NOMO-1 (cell line): ENCODE results near the gene ARHGAP4.

Source experiments
- DNase-seq, 2 experiments: peaks; one replicate each; lab custom pipeline; 2025; ENCODE audit not compliant: unreplicated experiment in 2 of 2; lab: John Stamatoyannopoulos, UW

ARHGAP4 gene

DNA sequence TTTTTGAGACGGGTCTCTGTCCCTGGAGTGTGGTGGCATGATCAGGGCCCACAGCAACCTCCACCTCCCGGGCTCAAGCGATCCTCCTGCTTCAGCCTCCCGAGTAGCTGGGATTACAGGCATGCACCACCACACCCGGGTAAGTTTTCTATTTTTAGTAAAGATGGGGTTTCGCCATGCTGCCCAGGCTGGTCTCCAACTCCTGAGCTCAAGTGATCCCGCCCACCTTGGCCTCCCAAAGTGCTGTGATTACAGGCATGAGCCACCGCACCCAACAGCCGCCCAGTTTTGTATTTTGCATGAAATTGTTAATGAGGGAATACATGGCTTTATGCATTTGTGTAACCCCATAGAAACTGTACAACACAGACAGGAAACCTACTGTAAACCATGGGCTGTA lies 2.8 kb upstream of the ARHGAP4 start:
- no peak for DNase-seq

DNA sequence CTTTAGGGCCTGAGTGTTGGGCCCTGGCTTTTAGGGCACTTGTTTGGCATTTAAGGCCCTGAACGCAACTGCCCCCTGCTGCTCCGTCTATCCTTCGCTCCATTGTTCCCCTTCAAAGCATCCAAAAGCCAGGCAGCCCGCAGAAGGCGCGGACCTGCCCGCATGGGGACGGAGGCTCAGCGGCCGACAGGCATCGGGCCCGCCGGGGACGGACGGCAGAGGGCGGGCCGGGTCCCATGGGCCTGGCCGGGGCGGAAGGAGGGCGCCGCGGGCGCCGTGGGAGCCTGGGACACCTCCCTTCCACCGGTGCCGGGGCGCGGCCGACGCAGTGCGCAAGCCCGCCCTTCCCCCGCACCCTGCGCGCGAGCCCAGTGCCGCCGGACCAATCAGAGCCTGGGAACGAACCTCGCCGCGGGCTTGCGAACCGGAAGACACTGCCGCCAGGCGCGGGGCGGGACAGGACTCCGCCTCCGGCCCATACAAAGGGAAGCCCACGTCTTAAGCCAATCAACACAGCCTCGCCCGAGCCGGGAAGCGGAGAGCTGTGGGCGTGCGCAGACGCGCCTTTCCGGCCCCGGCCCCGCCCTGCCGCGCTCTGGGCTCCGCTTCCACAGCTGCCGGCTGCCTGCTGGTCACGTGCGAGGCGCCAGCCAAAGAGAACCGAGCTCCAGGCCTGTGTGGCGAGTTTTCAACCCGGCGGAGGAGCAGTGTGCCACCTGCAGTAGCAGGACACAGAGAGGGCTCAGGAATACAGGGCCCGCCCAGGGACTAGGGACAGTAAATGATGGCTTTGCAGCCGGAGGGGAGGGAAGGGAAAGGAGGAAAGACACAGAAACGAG lies 2.1 kb upstream of the ARHGAP4 start:
- peak; percentile 97 to 99 for DNase-seq

DNA sequence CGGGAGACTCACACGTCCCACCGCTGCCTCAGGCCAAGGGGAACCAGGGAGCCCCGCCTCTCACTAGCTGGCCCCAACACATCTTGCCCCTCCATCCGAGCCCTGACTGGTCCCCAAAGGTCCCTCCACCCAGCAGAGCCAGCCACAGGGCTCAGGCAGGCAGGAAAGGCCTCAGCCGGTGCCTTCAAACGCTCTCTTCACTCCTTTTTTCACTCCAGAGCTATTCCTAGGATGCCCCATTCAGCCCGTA lies 1.5 kb upstream of the ARHGAP4 start:
- no peak for DNase-seq

DNA sequence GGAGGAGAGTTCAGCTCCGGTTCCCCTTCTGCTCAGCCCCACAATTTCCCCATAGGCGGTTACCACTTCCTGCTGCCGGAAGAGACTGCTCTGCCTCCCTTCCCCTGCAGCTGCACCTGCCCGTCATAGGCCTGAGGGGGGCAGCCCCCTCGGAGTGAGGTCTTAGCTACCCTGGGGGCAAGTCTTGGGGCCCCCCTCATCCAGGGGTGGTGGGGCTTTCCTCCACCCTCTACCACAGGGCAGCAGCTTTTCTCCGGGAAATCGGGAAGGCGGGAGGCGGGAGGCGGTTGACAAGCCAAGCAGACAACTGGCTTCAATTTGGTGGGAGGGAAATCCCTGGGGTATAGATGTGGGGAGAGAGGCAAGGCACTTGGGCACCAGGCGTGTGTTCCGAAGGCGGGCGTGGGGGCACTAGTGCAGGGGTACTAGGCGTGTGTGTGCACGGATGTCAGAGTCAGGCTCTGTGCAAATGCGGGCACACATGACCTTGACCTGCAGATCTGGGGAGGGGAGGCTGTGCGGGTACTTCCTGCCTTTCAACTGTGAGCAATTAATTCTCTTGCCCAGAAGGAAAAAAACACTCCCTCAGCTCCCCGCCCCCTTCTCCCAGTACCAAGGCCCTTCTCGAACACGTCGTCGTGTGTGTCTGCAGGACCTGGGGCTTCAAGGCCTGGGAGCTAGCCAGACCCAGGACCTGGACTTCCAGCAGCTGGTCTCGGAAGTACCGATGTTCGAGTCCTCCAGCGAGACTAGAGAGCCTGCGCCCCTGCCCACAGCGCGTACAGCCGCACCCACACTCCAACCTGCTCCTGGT lies 1.0 kb upstream of the ARHGAP4 start:
- peak; percentile 85 to 92 for DNase-seq

DNA sequence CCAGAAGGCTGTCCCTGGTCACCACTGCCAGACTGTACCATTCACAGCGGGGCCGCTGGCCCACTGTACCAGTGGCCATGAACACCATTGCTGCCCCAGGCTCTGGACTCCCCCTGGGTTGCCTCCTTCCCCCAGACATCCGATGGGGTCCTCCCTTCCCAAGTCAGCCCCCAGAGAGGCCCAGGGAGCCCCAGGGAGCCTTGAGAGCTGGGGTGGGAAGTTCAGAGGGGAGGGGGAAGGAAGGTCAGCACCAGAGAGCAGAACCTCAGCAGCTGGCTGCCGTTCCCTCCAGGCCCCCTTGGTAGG lies 441 bp upstream of the ARHGAP4 start:
- peak; percentile 62 to 72 for DNase-seq

DNA sequence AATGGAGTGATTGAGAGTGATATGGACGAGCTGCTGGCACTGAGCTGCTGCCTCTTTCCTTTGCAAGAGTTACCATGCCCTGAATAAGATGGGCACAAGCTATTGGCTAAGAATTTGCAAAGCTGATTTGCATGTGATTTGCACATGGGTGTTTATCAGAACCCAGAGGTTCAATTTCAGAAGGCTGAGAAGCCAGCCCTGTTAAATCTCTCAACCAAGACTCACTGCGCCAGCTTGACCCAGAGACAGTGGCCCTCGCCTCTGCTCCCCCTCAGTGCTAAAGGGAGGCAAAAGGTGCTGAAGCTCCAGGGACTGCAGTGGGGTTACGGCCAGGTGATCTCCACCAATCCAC lies 701 bp downstream of the ARHGAP4 start:
- no peak for DNase-seq

DNA sequence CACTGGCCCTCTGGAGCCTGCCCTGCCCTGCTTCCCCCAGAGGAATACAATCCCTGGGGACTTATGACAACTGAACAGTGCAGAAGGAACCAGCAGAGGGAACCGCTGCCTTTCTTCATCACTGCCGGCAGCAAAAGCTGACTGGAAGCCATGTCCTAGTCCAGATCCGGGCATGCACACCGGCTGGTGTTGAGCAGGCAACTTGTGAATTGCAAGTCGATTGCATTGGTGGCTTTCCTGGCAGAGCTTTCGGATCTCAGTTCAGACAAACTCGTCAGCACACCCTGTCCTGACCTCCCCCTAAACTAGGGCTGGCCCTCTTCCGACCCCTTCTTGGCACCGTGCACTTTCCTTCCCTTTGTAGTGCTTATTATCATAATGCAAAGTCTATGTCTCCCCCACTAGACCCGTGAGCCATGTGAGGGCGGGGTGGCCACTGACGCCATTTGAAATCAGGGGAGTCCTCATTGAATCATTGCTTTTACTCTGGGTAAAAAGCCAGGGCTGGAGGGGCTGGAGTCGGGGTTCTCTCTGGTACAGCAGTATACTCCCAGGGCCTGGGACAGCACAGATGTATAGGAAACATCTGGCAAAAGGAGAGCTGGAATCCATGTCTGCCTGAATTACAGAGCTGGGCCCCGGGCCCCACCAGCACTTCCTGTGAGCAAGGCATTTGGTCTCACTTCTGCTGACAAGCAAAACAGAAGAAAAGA lies 1.8 kb downstream of the ARHGAP4 start:
- peak; percentile 25 to 37 for DNase-seq

DNA sequence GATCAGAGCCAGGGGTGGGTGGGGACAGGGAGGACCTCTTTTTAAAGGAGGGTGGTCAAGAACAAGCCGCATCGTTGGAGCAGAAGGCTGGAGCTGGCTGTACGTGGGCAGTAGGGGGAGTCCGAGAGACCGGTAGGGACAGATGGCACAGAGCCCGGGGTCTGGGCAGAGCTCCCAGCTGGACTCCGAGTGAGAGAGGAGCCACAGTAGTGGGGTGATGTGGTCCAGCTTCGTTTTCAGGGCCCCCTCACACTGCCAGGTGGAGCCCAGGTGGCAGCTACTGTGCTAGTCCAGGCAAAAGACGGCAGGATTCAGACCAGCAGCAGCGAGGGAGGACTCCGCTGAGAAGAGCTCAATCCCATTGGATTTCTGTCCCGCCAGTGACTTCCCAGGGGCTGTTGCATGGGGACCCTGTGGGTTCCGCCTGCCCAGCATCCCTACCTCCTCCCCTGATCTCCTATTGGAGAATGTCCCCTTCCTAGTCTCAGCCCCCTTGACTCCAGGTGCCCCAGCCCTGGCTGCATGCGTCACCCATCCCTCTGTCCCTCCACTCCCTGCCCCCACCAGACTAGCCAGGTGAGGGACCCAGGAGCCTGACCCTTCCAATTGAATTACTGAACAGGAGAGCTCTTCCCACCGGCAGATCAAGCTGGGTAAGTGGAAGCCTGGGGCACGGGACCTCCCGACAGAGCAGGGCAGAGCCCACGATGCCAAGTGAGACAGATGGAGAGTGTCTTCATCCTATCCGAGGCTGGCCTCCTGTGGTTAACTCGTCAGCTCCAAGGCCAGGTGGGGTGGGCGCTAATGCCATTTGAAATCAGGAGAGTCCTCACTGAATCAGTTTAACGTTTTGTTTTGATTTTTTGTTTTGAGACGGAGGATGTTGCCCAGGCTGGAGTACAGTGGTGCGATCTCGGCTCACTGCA lies 2.9 kb downstream of the ARHGAP4 start:
- no peak for DNase-seq

DNA sequence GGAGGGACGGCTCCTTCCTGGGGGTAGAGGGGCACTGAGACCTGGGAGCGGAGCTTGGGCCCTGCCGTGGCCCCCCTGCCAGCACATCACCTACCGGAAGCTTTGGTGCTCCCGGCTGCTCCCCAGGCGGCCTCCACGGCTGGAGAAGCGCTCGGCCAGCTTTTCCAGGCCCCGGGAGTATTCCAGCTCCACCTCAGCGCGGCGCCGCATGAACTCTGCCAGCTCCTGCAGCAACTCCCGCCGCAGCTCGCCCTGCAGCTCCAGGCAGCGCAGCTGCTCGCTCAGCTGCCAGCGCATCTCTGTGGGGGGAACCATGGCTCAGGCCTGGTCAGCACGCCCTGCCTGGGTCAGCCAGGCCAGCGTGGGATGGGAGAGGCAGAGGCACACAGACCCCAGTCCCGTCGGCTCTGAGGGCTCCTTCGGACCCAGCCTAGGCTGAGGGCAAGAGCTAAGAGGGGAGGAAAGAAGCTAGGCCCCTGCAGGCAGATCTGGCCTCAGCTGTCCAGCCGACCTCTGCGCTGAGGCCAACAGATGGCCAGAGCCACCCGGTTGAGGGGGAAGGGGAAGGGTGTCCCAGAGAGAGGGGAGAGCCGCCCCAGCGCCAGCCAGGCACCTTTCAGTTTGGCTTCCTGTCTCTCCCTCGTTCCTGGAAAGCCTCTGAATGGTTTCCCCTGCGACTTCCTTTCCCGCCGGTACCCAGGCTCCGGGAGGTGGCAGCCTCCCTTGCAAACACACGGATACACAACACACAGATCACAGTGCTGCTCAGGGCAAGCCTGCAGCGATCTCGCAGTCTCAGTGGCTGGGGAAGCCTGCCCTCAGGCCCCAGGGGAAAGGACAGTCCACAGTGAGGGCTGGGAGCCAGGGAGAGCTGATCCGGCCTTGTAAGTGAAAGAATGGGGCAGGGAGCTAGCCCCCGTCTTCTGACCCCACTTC lies 4.3 kb downstream of the ARHGAP4 start:
- no peak for DNase-seq

DNA sequence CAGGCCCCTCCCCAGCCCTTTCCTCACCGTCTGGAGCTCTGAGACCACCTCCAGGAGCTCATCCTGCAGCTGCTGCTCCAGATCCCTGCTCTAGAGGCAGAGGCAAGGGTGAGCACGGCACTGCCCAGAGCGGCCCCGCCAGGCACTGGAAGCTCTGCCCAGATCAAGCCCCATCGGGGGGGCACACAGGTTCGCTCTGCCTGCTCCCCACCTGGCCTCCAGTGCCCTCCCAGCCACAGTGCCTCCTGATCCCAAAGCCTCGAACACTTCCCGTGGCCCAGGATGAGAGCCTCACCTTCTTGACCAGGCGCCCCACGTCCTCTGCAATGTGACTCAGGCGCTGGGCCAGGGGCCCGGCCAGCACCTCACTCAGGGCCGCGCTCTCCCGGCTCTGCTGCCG lies 5.0 kb downstream of the ARHGAP4 start:
- DNase-seq, result no peak

DNA sequence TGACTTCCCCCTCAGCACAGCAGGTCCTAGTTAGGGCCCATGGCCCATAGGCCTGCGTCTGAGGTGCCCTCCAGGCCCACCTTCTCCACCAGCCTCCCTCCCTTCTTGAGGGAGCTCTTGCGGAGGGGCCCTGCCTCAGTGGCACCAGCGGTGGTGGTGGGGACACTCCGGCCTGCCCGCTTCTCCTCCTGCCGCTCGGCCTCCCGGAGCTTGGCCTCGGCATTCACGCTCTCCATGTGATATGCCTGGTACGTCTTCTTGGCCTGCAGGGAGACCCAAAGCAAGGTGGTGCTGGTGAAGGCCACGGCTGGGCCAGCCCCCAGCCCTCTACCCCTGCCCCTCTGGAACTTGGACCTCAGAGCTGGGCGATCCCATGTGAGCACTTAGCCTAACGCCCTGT lies 5.5 kb downstream of the ARHGAP4 start:
- DNase-seq, result no peak

DNA sequence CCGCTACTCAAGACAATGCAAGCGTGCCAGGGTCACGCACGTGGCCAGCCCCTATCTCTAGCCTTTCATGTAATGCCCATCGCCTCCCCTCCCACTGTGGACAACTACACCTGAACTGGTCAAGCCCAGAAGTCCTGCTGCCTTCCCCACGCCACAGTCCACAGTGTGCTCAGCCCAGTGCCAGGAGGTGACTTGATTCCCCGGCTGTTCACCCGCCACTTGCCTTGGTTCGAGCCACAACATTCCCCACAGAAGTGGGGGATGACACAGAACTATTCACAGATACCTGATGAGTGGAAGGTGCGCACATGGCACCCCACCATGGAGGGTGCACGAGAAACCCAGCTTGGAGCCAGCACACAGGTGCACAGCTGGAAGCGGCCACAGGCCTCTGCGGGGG lies 6.8 kb downstream of the ARHGAP4 start:
- no peak for DNase-seq

DNA sequence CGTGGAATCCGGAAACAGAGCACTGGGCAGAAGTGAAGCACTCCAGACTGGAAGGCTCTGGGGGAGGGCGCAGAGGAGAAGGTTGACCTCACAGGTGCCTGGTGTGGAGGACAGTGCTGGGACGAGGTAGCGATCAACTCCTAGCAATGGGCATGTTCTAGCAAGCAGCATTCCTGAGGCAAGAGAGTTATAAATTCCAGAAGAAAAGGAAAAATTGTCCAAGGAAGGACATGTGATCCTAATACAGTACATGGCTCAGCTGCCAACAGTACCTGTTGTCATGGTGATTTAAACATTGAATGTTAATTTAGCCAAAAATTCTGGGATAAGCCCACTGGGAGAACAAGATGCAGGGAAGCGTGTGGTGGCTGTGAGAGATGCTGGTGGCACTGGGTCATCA lies 8.2 kb downstream of the ARHGAP4 start:
- DNase-seq, result no peak

DNA sequence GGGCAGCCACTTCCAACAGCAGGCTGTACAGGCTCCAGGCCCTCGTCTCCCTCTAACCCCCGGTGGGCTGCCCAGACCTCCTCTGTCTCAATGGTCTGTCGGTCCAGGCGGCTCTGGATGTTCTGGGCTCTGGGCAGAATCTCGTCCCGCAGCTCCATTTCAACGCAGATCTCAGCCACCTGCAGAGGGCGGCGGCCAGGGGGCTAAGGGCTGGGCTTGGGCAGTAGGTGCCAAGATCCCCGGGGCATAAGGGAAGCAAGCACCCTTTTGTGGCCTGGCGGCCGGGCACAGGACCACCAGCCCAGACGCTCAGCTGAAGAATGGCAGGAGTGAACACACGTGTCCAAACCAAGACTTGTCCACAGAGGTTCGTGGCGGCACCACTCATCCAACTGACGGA lies 12.4 kb downstream of the ARHGAP4 start:
- DNase-seq, result no peak

DNA sequence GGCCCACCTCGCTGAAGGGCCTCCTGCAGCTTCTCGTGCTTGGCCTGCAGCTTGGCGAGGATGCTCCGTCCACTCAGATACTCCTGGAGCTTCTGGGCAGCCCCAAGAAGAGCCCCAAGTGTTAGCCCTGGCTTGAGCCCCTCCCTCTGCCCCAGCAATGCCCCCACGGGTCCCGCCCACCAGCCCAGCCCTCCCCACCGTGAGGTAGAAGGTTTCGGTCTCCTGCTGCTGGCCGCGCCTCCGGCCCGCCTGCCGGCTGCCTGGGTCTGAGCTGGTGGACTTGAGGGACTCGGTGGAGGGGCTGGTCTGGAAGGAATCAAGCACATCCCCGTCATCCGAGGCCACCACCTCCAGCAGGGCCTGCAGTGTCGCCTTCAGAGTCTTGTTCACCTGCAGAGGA lies 12.9 kb downstream of the ARHGAP4 start:
- DNase-seq, result no peak

DNA sequence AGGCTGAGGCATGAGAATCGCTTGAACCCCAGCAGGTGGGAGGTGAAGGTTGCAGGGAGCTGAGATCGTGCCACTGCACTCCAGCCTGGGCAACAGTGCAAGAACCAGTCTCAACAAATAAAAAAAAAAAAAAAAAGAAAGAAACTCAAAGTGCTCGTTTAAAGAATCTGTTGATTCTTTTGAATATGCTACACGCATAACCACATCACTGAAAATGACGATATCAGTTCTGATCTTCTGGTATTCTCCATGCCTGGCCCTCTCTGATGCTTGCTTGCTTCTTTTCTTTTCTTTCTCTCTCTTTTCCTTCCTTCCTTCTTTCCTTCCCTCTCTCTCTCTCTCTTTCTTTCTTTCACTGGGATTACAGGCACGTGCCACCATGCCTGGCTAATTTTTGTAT lies 14.3 kb downstream of the ARHGAP4 start:
- DNase-seq, result no peak

DNA sequence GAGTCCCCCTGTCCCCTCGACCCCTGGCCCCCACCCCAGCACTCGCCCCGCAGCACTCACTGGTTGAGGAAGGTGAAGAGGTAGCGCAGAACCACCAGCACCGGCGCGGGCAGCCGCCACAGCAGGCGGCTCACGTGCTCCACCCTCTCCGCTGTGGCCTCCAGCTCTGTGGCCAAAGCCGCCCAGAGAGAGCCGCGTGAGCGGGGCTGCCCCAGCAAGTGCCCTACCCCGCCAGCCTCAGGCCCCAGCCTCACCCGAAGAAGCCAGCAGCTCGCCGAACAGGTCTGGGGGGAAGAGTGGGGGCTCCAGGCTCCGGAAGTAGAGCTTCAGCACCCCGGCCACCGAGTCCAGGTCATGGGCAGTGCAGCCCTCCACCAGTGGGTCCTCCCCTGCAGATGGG lies 15.6 kb downstream of the ARHGAP4 start:
- DNase-seq, result no peak

DNA sequence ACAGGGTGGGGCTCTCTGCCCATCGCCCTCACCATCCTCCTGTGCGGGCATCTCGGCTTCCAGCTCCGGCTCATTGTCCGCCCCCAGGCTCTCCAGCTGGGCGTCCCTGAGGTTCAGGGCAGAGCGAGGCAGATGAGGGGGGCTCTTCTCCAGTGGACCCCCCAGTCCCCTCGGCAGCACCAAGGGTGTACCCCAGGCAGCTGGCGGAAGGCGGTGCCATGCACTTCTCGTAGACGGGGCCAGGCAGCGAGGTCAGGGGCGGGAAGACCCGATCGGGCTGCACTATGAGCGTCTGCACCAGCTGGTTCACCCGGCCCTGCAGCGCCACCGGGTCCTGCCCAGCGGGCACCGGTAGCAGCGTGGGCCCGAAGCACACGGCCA lies 16.1 kb downstream of the ARHGAP4 start:
- DNase-seq, result no peak

DNA sequence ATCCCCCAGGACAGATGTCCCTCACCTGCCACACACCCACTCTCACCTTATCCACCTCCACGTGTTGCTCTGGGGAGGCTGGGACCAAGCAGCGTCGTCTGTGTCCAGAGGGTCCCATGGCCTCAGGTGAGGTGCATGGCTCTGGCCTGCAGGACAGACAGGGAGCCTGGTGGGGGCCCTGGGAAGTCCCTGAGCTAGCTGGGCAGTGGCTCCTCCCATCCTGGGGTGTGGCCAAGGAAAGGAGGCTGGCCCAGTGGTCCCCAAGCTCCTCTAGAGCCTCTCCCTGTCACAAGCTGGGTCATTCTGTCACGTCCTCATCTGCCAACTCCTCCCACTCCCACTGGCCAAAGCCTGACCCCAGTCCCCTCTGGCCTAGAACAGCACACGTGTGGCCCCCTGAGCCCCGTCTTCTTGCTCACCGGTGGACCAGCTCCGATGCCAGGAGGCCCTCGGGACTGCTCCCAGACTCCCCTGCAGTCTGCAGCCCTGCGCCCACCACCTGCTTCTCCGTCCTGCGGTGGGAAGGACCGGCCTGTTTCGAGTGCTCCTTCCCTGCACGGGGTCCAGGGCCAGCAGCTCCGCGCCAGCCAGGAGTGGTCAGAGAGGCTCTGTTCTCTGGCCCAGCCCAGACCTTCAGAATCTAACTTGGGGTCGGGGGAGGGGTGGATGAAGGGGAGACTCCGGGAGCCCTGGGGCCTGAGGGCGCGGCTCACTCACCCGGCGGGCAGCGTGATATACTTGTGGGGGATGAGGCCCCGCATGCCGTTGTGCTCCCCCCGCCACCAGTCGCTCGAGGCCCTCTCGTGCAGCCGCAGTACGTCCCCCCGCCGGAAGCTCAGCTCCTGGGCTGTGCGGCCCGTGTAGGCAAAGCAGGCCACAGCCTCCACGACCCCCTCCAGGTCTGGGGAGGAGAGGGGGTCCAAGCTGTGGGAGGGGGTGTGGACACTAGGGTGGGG lies 16.8 kb downstream of the ARHGAP4 start:
- DNase-seq, result no peak
